T-helper 9 cell (primary cell): Measurements from ENCODE around the gene OR2AT4.
"Not testable (repeated sequence)": the region's sequence is repeated elsewhere in the genome, so short reads cannot be mapped to it uniquely, and the experiment has no call there.

Source experiments
- DNase-seq: peaks from one replicate; pipeline ENCODE4 v3.0.0-alpha.2; 2020

OR2AT4 gene

DNA sequence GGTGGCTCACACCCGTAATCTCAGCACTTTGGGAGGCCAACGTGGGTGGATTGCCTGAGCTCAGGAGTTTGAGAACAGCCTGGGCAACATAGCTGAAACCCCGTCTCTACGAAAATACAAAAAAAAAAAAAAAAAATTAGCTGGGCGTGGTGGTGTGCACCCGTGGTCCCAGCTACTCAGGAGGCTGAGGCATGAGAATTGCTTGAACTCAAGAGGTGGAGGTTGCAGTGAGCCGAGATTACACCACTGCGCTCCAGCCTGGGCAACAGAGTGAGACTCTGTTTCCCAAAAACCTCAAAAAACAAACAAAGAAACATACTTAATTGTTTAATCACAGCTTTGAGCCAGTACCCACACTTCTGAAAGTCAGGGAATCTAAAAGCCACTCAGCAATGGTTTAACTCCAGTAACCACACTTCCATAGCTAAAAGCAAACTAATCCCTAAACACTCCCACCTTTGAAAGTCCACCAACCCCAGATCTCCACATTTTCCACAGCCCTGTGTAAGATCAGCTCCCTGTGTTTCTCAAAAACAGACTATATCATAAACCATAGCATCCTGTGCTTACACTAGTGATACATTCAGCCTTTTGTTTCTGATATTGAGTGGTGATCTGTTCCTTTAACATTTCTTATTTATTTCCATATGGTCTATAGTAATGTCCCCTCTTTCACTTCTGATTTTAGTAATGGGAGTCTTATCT is 4.9 kb upstream of the OR2AT4 start:
- no peak for DNase-seq

DNA sequence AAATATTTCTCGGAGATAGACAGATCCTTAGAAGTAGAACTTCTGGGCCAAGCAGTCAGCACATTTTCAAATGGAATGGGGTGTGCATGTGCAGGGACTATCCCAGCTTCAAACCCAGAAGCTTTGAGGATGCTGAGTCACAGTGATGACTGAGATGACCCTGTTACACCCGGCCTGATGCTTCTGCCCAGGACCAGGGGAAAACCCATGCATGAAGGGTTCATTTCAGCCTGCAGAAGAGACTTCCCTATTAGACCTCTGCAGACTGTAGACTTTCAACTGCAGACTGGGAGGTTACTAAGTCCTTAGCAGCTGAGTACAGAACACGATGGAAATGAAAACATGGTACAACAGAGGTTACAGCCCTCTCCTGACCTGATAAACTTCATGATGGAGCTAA is 3.6 kb upstream of the OR2AT4 start:
- DNase-seq, result no peak

DNA sequence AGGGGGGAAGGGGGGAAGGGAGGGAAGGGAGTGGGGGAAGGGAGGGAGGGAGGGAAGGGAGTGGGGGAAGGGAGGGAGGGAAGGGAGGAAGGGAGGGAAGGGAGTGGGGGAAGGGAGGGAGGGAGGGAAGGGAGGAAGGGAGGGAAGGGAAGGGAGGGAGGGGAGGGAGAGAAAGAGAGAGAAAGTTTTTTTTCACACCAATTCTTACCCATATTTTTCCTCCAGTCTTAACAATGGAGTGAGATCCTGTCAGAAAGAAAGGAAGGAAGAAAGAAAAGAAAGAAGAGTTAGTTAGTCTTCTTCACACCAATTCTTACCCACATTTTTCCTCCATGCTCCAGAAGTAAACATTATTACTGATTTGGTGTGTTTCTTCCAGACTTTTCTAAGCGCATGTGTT is 3.0 kb upstream of the OR2AT4 start:
- DNase-seq, result no peak

DNA sequence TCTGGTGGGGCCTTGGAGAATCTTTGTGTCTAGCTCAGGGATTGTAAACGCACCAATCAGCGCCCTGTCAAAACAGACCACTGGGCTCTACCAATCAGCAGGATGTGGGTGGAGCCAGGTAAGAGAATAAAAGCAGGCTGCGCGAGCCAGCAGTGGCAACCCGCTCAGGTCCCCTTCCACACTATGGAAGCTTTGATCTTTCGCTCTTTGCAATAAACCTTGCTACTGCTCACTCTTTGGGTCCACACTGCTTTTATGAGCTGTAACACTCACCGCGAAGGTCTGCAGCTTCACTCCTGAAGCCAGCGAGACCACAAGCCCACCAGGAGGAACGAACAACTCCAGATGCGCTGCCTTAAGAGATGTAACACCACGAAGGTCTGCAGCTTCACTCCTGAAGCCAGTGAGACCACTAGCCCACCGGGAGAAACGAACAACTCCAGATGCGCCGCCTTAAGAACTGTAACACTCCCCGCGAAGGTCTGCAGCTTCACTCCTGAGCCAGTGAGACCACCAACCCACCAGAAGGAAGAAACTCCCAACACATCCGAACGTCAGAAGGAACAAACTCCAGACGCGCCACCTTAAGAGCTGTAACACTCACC is 2.3 kb upstream of the OR2AT4 start:
- not testable (repeated sequence) for DNase-seq

DNA sequence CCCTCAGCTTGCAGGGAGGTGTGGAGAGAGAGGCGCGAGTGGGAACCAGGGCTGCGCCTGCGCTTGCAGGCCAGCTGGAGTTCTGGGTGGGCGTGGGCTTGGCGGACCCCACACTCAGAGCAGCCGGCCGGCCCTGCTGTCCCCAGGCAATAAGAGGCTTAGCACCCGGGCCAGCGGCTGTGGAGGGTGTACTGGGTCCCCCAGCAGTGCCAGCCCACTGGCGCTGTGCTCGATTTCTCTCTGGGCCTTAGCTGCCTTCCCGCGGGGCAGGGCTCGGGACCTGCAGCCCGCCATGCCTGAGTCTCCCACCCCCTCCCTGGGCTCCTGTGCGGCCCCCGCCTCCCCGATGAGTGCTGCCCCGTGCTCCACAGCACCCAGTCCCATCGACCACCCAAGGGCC is 1.5 kb upstream of the OR2AT4 start:
- DNase-seq, result not testable (repeated sequence)

DNA sequence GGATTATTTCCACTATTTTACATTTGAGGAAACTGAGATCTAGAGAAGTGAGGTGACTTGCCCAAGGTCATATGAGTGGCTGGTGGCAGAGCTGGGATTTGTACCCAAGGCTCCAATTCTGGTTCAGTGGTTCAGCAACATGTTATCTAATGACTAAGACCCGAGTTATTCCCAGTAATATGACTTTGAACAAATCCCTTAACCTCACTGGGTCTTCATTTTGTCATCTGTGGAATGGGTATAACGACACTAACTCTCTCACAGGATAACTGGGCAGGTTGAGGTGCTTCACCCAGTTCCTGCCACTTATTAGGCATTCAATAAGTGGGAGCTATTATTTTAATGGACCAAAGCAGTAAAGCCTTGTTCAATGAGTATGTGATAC is 489 bp upstream of the OR2AT4 start:
- DNase-seq, result no peak

DNA sequence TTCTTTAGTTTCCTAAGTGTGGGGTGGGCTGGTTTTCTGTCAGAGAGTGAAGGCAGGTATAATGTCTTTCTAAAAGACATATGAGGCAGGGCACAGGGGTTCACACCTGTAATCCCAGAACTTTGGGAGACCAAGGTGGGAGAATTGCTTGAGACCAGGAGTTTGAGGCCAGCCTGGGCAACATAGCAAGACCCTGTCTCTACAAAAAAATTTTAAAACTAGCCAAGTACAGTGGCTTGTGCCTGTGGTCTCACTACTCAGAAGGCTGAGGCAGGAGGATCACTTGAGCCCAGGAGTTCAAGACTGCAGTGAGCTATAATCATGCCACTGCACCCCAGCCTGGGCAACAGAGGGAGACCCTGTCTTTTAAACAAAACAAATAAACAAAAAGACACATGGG is 2.3 kb downstream of the OR2AT4 start:
- not testable (repeated sequence) for DNase-seq

DNA sequence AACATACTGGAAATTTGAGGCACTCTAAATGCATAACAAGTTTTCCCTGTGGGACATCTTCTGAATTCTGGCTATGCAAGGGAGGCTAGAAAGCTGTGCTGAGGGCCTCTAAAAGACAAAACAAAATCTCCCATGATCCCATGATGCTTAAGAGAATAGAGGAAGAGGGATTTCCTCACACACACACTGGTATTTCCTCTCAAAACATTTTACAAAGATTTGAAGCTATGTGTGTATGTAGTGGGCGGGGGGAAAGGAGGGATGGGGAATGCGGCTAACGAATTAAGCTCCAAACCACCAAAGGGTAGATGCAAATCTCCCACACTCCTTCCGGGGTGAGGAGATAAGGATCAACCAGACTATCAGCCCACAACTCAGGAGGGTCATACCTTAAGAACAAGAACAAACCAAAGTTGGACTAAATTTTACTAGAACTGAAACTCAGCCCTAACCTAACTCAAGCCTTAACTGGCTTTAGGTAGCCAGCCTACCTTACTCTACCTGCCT is 6.0 kb downstream of the OR2AT4 start:
- no peak for DNase-seq

DNA sequence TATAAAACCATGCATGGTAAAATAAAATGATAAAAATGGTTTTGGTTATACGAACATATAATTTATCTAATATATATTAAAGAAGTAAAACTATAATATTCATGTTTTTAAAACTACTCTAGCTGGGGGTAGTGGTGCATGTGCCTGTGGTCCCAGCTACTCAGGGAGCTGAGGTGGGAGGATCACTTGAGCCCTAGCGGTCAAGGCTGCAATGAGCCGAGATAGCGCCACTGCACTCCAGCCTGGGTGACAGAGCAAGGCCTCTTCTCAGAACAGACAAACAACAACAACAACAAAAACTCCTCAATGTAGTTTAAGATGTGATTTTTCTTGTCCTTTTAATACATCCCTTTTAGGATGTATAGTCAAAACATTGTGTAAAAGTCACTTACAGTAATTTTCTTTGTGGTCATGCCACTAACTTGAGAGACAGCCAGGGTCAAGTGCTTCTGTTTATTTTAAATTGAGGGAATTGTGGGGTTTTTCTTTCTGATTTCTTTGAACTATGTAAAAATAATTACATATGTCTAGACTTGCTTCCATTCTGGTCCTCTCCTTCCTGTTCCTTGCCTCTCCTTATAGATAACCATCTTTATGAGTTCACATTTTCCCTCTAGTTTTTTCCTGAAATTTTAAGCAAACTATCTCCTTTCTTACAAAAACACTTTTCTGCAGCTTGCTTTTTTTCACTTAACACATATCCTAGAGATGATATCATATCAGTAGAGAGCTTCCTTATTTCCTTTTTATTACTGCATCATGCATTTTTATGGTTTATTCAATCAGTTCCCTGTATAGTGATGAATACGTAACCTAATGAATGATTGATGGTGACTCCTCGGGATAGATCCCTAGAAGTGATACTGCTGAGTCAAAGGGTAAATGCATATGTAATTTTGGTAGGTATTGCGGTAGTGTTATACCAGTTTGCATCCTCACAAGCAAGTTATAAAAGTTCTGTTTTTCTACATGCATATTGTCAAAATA is 9.1 kb downstream of the OR2AT4 start:
- DNase-seq, result no peak

DNA sequence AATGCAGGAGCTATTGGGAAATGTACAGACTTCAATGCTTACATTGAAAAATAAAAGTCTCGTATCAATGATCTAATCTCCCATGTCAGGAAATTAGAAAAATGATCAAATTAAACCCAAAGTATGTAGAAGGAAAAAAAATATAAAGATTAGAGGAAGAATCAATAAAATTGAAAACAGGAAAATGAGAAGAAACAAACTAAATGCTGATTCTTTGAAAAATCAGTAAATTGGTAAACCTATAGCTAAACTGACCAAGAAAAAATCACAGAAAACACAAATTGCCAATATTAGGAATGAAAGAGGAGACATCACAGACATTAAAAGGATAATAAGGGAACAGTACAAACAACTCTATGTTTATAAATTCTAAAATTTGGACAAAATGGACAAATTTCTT is 11.8 kb downstream of the OR2AT4 start:
- no peak for DNase-seq

DNA sequence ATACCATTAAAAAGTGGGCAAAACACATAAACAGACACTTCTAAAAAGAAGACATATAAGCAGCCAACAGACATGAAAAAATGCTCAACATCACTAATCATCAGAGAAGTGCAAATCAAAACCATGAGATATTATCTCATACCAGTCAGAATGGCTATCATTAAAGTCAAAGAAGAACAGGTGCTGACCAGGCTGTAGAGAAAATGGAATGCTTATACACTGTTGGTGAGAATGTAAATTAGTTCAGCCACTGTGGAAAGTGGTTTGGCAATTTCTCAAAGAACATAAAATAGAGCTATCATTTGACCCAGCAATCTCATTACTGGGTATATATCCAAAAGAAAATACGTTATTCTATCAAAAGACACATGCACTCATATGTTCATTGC is 13.5 kb downstream of the OR2AT4 start:
- DNase-seq, result no peak

DNA sequence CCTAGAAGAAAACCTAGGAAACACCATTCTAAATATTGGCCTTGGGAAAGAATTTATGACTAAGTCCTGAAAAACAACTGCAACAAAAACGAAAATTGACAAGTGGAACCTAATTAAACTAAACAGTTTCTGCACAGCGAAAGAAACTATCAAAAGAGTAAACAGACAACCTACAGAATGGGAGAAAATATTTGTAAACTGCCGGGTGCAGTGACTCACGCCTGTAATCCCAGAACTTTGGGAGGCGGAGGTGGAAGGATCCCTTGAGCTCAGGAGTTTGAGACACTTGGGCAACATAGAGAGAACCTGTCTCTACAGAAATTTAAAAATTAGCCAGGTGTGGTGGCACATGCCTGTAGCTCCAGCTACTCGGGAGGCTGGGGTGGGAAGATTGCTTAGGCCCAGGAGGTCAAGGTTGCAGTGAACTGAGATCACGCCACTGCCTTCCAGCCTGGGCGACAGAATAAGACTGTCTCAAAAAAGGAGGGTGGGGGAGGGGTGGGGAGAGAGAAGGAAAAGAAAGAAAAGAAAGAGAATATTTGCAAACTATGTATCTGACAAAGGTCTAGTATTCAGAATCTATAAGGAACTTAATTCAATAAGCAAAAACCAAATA is 14.0 kb downstream of the OR2AT4 start:
- DNase-seq, result no peak

DNA sequence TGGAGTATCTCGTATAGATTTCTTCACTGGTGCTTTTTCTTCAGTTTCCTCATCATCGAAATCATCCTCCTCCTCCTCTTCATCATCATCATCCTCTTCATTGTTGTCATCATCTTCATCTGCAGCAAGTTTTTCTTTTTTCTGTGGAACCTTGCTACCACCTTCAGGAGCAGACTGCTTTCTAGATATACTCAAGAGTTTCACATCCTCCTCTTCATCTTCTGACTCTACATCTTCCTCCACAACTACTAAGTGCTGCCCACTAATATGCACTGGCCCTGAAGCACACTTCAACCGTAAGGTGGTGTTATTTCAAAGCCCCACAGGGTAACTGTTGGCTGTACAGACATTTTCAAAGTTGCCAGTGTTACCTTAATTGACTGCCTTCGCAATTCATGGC is 17.1 kb downstream of the OR2AT4 start:
- DNase-seq, result no peak

DNA sequence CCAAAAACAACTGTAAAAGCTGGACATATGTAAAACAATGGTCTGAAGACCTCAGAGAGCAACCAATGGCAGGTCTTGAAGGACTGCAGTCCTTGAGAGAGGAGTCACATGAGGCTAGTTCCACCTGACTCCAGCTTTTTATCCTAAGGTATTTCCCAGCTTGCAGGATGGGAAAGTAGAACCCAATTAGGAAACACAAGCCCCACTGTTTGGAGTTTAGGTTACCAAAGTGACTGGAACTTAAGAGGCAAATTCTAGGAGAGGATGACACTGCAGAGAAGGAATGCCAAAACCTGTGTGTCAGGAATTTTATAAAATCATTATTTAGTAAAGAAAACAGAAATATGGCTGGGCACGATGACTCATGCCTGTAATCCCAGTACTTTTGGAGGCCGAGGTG is 18.4 kb downstream of the OR2AT4 start:
- no peak for DNase-seq

DNA sequence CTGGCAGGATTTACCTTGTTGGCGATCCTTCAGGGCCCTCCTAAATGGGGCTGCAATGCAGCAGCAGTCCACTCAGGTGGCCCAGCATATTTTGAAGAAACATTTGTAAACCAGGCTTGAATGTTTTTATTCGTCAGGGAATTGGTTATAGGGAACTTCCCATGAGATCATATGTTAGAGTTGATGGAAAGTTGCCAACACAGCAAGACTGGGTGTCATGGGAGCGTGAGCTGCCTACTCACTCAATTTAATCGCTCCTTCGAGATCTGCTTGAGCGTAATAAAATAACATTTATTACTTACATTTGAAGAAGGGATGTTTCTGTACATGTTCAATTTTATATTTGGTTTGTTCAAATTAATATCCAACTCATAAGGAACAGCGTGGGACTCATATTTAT is 19.4 kb downstream of the OR2AT4 start:
- DNase-seq, result no peak

DNA sequence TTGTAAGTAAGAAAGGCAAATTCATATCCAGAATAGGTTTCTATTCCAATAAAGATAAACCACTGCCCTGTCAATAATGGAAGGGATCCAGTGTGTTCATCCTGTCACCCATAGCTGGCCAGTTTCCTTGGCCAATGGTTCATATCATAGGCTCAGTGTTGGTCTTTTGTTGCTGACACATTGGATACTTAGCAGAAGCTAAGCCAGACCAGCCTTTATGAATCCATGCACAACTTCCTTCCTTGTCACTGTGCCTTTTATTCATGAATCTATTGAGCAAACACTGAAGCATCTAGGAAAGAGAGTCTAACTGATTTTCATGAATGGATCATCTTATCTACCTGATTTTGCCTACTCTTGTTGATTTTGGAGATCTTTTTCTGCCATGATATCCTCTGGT is 20.0 kb downstream of the OR2AT4 start:
- DNase-seq, result no peak

DNA sequence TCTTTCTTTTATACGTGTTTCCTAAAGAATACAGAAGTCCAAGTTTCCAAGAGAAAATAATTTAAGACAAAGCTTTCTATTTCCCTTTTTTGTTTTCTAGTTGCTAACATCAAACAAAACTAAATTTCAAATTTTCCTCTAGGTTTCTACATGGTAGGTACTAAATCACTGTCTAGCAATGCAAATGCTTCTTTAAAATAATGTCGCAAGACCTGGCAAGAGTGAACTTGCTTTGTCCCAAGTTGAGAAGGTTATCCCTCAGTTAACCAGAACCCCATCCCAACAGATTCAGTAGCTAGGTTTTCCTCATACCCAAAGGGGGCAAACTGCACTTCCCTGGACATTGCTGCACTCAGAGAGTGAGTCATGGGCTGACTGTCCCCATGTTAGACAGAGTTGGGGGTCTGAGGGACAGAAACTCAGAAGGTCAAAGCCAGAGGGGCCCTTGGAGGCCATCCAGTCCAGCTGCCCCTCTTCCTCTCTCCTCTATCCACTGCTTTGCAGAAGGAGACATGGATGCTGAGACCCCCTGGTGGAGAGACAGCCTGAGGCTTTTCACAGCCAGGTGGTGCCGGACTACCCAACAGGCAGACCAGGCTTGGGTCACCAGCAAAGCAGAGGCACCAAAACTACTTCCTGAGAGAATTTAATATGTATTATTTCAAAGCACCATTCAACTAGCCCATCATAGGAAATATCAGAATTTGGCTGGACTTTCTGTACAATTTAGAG is 23.1 kb downstream of the OR2AT4 start:
- DNase-seq, result no peak

DNA sequence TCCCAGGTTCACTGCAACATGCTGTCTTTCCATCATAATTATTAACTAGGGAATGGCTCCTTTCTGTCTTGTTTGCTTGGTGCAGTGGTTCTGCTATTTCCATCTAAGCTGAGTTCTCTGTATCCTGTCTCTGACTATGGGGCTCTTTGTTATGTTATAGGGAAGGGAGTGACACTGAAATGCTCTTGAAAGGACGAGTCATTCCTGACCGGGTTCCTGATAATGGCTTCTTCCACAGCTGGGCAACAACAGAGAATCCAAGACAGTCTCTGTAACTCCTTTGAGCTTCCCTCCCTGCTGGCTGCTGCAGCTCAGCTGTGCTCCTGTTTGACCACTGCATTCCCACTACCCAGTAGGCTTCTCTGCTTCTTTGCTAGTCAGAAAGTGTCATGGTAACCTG is 24.1 kb downstream of the OR2AT4 start:
- DNase-seq, result no peak

DNA sequence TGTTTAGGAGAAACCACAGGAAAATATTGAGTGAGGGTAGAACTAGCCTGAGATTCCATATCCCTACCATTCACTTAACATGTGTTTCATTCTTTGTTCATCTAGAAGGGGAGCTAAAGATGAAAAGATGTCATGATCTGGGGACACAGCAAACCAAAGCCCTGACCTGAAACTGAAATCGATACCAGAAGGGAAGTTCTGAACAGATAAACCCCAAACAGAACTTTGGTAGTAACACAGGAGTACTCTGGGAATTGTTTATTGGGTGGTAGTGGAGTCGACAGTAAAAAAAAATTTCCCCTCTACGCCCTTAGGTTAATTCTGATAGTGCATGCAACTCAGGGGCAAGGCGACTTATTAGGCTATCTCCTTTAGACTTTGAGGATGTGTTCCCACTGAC is 27.2 kb downstream of the OR2AT4 start:
- DNase-seq, result no peak

DNA sequence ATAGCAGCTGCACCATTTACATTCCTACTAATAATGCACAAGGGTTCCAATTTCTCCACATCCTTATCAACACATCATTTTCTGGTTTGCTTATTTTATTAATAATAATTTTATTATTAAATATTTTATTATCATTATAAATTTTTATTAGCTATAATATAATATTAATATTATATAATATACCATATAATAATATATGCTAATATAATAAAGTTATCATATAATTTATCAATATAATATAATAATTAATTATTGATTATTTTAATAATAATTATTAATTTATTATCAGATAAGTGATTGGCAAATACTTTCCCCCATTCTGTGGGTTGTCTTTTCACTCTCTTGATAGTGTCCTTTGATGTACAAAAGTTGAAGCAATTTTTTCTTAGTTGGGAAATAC is 27.7 kb downstream of the OR2AT4 start:
- no peak for DNase-seq

DNA sequence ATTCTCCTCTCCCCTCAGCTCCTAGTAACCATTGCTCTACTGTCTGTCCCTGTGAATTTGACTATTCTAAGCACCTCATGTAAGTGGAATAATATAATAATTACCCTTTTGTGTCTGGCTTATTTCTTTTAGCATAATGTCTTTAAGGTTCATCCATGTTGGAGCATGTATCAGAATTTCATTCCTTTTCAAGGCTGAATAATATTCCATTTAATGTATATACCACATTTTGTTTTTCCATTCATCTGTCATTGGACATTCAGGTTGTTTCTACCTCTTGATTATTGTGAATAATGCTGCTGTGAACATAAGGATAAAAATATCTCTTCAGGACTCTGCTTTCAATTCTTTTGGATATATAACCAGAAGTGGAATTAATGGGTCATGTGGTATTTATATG is 28.1 kb downstream of the OR2AT4 start:
- no peak for DNase-seq

DNA sequence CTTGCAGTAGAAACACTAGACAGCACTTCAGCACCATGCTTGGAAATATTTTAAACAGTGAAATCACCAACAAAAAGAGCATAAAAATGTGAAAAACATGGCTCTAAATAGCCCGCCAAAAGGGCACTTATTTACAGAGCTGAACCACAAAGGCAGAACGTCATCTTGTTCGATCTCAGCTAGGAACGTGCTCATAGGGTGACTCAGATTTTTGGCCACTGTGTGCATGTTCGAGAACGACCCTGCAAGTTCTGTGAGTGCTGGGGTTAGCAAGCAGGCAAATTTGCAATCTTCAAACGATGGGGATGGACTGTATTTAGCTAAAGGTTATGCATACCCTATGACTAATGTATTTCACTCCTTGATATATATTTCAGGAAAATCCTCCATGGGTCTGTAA is 30.6 kb downstream of the OR2AT4 start:
- no peak for DNase-seq
